ENCODE measurements around the gene ALKBH1.

ALKBH1 gene

GRCh38 chr14:77660754-77661153 lies 47.1 kb downstream of the ALKBH1 start:
- no peak for DNase-seq (ENCODE audit: low read depth)
- no peak overlapping the region for H3K4me3 ChIP-seq (ENCODE audit: low read depth, low read length)

GRCh38 chr14:77659831-77660230 lies 48.0 kb downstream of the ALKBH1 start:
- DNase-seq (ENCODE audit: low read depth), result peak; percentile 62
- no peak for TF ChIP-seq MAX (IDR thresholded peaks at IDR 0.05; ENCODE audit: low read depth, low read length)
- no peak for TF ChIP-seq MYC (IDR thresholded peaks at IDR 0.05; ENCODE audit: low read depth, low read length)
- TF ChIP-seq POLR2A (IDR thresholded peaks at IDR 0.05; ENCODE audit: extremely low read depth, insufficient read length), result no peak
- TF ChIP-seq CTCF (IDR thresholded peaks at IDR 0.05; ENCODE audit: low read depth, low read length), result no peak
- H3K4me3 ChIP-seq (ENCODE audit: low read depth, low read length), result no peak overlapping the region

More at GRCh38 chr14:77660754-77661153, 47.1 kb downstream of the ALKBH1 start:
- no peak for TF ChIP-seq MAX (IDR thresholded peaks at IDR 0.05; ENCODE audit: low read depth, low read length)
- no peak for TF ChIP-seq MYC (IDR thresholded peaks at IDR 0.05; ENCODE audit: low read depth, low read length)
- no peak for TF ChIP-seq CTCF (IDR thresholded peaks at IDR 0.05; ENCODE audit: low read depth, low read length)
- TF ChIP-seq POLR2A (IDR thresholded peaks at IDR 0.05; ENCODE audit: extremely low read depth, insufficient read length), result no peak

- H3K4me3 ChIP-seq (ENCODE audit: low read depth, low read length), result no peak overlapping the region
- TF ChIP-seq POLR2A (IDR thresholded peaks at IDR 0.05; ENCODE audit: extremely low read depth, insufficient read length) (no peak), MYC (IDR thresholded peaks at IDR 0.05; ENCODE audit: low read depth, low read length) (no peak), CTCF (IDR thresholded peaks at IDR 0.05; ENCODE audit: low read depth, low read length) (no peak), MAX (IDR thresholded peaks at IDR 0.05; ENCODE audit: low read depth, low read length) (no peak)
- no peak for DNase-seq (ENCODE audit: low read depth)
Measured at GRCh38 chr14:77657280-77657679, 50.5 kb downstream of the ALKBH1 start.

GRCh38 chr14:77654001-77654441 lies 53.8 kb downstream of the ALKBH1 start:
- DNase-seq (ENCODE audit: low read depth), result peak; percentile 10
- TF ChIP-seq POLR2A (IDR thresholded peaks at IDR 0.05; ENCODE audit: extremely low read depth, insufficient read length), result no peak
- H3K4me3 ChIP-seq (ENCODE audit: low read depth, low read length), result no peak overlapping the region

GRCh38 chr14:77649326-77649725 lies 58.5 kb downstream of the ALKBH1 start:
- TF ChIP-seq MYC (IDR thresholded peaks at IDR 0.05; ENCODE audit: low read depth, low read length), result no peak
- TF ChIP-seq CTCF (IDR thresholded peaks at IDR 0.05; ENCODE audit: low read depth, low read length), result no peak
- TF ChIP-seq POLR2A (IDR thresholded peaks at IDR 0.05; ENCODE audit: extremely low read depth, insufficient read length), result no peak
- TF ChIP-seq MAX (IDR thresholded peaks at IDR 0.05; ENCODE audit: low read depth, low read length), result no peak
- no peak for DNase-seq (ENCODE audit: low read depth)

GRCh38 chr14:77648520-77649200 lies 59.2 kb downstream of the ALKBH1 start:
- no peak for DNase-seq (ENCODE audit: low read depth)
- no peak overlapping the region for H3K4me3 ChIP-seq (ENCODE audit: low read depth, low read length)
- TF ChIP-seq MAX (IDR thresholded peaks at IDR 0.05; ENCODE audit: low read depth, low read length), result no peak
- no peak for TF ChIP-seq CTCF (IDR thresholded peaks at IDR 0.05; ENCODE audit: low read depth, low read length)
- no peak for TF ChIP-seq MYC (IDR thresholded peaks at IDR 0.05; ENCODE audit: low read depth, low read length)
- no peak for TF ChIP-seq POLR2A (IDR thresholded peaks at IDR 0.05; ENCODE audit: extremely low read depth, insufficient read length)

More at GRCh38 chr14:77649326-77649725, 58.5 kb downstream of the ALKBH1 start:
- no peak overlapping the region for H3K4me3 ChIP-seq (ENCODE audit: low read depth, low read length)

Data from NB4 (cell line).